NB4 (cell line): ENCODE measurements around the gene TFCP2L1.

Experiments
- MYC ChIP-seq: IDR thresholded peaks from 2 replicates; pipeline ENCODE4 v1.6.1; 2011; ENCODE audit warnings: low read depth, low read length
- POLR2A ChIP-seq: IDR thresholded peaks from 2 replicates; pipeline ENCODE4 v1.6.1; 2011; ENCODE audit warnings: mild to moderate bottlenecking; ENCODE audit not compliant: insufficient read length; ENCODE audit errors: extremely low read depth
- TF ChIP-seq, protein P1 (sequence below): IDR thresholded peaks from one replicate; pipeline ENCODE4 v1.5.1; 2012; ENCODE audit warnings: low read depth, low read length

DNA sequence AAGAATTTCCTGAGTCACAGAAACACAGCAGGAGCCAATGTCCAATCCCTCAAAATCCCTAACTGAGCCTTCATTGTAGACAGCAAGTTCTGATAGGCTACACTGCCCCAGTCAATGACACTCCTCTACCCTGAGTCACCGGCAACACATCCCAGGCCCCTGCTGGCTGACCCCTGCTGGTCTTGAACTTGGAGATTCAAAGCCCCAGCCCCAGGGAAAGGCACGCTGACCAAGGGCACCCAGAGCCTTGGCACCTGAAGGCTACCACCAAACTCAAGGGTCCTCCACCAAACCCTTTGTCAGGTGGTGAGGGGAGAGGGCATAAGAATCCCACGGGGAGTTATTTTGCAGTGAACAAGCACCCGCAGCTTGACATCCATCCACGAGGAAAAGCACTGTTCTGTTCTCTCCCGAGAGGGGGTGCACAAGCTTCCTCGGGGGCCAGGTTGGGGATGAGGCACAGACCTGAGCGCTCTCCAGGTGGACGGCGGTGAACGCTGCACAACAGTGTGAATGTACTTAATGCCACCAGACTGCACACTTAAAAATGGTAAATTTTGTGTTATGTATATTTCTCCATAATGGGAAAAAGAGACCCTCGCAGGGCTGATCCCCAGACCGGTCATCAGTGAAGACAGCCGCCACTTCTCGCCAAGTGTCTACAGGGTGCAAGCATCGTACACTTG is 46.9 kb downstream of the TFCP2L1 start:
- TF ChIP-seq, protein P1, sequence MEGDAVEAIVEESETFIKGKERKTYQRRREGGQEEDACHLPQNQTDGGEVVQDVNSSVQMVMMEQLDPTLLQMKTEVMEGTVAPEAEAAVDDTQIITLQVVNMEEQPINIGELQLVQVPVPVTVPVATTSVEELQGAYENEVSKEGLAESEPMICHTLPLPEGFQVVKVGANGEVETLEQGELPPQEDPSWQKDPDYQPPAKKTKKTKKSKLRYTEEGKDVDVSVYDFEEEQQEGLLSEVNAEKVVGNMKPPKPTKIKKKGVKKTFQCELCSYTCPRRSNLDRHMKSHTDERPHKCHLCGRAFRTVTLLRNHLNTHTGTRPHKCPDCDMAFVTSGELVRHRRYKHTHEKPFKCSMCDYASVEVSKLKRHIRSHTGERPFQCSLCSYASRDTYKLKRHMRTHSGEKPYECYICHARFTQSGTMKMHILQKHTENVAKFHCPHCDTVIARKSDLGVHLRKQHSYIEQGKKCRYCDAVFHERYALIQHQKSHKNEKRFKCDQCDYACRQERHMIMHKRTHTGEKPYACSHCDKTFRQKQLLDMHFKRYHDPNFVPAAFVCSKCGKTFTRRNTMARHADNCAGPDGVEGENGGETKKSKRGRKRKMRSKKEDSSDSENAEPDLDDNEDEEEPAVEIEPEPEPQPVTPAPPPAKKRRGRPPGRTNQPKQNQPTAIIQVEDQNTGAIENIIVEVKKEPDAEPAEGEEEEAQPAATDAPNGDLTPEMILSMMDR = no peak
- no peak for TF ChIP-seq POLR2A
- no peak for TF ChIP-seq MYC
